ENCODE results near the gene NTN1.
A peak's percentile ranks its signal among the peaks of the same experiment; 100 is the strongest.

The NTN1 gene

DNA sequence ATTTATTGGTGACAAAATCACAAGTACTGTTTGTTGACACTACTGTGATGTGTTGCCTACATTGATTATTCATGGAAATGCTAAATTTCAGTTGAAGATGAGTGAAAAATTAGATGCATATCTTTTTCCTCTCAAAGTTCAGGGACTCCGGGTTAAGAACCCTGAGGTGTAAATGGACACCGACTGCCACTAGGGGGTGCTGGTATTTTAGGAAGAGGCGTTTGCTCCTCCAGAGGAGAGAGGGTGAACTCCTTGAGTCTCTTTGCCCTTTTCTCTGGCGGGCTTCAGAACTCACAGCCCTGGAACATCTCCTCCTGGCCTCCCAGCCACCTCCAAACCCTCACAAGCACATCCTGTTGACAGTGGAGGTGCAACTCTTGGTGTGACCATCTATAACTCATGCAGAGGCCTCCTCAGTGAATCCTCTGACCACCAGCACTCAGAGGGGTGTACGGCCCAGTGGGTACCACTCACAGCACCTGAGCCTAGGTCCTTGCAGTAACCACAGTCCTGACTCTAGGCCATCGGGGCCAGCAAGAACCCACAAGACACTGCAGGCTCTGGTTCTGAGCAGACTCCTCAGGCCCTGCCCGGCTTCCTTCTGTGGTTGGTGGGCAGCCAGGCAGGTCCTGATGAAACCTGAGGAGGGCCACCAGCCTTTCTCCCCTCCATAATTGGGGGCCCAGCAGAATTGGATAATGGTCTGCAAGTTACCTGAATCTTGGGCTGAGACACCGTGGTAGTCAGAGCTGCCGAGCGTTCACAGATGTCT lies 29.6 kb upstream of the NTN1 start:
- no peak overlapping the region for H3K27ac ChIP-seq
- H3K9ac ChIP-seq, result no peak overlapping the region
- no peaks in the 10 kb centered on the region for H4K20me1 ChIP-seq
- no peaks in the 10 kb centered on the region for H3K36me3 ChIP-seq
- H3K4me1 ChIP-seq, result peaks cover 0 to 13% (median 6%) of the 10 kb centered on the region in 10 experiments; a peak in 7 of 20 replicates
- H3K4me3 ChIP-seq, result no peak overlapping the region
- peaks cover 10 to 25% (median 18%) of the 10 kb centered on the region in 11 experiments for H3K9me3 ChIP-seq (replicated peaks in 1 of 11)
- H3K4me2 ChIP-seq, result peak overlapping the region in 3 of 11 experiments; percentile 2 to 7 (median 2); a peak in 2 of 22 replicates
- TF ChIP-seq Cebpa-rat (IDR thresholded peaks at IDR 0.05), result no peak
- no peaks in the 10 kb centered on the region for H3K27me3 ChIP-seq

DNA sequence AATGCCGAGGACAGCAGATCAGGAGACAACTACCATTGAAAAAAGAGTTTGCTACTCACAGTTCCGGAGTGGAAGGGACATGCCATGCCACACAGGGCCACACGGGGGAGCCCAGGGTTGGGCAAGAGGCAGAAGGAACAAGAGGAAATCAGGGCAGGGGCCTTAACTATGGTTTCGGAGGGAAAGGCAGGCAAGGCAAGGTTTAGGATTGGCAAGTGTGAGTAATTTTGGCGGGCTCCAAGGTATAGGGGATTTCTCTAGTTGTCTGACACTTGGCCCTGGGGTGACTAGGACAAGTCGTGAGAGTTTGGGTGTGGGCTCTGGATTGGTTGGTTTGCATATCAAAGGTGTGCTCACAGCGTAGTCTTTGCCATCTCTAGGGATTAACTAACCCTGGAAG lies 27.0 kb upstream of the NTN1 start:
- Histone ChIP-seq H4K20me1 (no peaks in the 10 kb centered on the region; a peak in 1 of 22 replicates), H3K4me1 (peaks cover 0 to 13% (median 6%) of the 10 kb centered on the region in 10 experiments; a peak in 7 of 20 replicates), H3K4me2 (no peak overlapping the region), H3K4me3 (no peak overlapping the region), H3K9me3 (replicated peaks in 1 of 11) (0 out of 22 replicates have a peak, but pooled peaks cover 0 to 5% (median 0%) of the 10 kb centered on the region in 11 experiments), H3K27me3 (peaks cover 0 to 4% (median 0%) of the 10 kb centered on the region in 11 experiments; a peak in 4 of 22 replicates), H3K36me3 (no peaks in the 10 kb centered on the region), H3K9ac (no peak overlapping the region), H3K27ac (no peak overlapping the region)
- TF ChIP-seq Cebpa-rat (IDR thresholded peaks at IDR 0.05), result no peak

DNA sequence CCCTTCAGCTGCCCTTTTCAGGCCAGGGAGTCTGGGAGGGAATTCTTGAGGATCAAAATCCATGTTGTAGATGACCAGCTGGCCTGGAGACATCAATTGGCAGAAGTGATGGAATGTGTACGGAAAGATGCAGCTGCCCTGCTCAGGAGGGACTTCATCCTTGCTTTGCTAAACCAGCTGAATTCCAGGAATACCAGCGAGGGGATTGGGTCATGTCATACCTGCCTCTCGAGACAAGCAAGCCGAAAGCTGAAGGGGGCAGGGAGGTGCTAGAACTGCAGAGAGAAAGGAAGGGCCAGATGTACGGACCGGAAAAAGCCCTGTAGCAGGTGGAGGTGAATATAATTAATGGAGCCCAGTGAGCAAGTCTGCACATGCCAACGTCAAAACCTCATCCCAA lies 25.6 kb upstream of the NTN1 start:
- H3K9ac ChIP-seq, result no peak overlapping the region
- TF ChIP-seq Cebpa-rat (IDR thresholded peaks at IDR 0.05), result no peak
- H4K20me1 ChIP-seq, result no peaks in the 10 kb centered on the region; a peak in 1 of 22 replicates
- H3K4me1 ChIP-seq, result peaks cover 0 to 7% (median 5%) of the 10 kb centered on the region in 10 experiments; a peak in 4 of 20 replicates
- no peak overlapping the region for H3K4me2 ChIP-seq
- H3K4me3 ChIP-seq, result no peak overlapping the region
- H3K9me3 ChIP-seq (replicated peaks in 1 of 11), result peaks cover 8 to 13% (median 9%) of the 10 kb centered on the region in 11 experiments; a peak in 16 of 22 replicates
- H3K36me3 ChIP-seq, result no peaks in the 10 kb centered on the region
- peaks cover 8 to 17% (median 10%) of the 10 kb centered on the region in 11 experiments for H3K27me3 ChIP-seq
- no peak overlapping the region for H3K27ac ChIP-seq

DNA sequence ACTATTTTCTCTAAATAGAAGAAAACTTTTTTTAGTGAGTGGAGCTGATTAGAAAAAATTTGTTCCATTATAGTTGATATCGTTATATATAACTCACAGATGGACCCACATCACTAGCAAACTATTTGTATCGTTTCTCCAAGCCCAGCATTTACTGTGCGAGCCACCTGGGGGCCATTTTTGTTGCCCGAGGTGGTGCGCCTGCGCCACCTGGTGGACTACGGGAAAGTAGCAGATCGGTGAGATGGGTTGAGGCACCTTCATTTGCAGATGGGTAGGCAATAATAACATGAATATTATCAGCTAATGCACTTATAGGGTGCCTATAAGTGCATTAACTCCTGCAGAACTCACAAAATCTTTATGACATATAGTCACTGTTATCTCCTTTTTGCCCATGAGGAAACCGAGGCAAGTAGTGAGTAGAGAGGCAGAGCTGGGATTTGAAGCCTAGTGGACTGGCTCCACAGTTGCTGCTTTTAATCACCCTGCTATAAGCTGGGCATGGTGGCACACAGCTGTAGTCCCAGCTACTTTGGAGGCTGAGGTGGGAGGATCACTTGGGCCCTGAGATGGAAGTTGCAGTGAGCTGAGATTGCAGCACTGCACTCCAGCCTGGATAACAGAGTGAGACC lies 23.2 kb upstream of the NTN1 start:
- H3K4me3 ChIP-seq, result no peak overlapping the region
- no peak for TF ChIP-seq Cebpa-rat (IDR thresholded peaks at IDR 0.05)
- H4K20me1 ChIP-seq, result peaks cover 0 to 10% (median 9%) of the 10 kb centered on the region in 11 experiments; a peak in 13 of 22 replicates
- no peak overlapping the region for H3K4me2 ChIP-seq
- H3K27me3 ChIP-seq, result peaks cover 32 to 41% (median 34%) of the 10 kb centered on the region in 11 experiments
- peaks cover 8 to 17% (median 11%) of the 10 kb centered on the region in 11 experiments; a peak in 16 of 22 replicates for H3K9me3 ChIP-seq (replicated peaks in 1 of 11)
- no peak overlapping the region for H3K27ac ChIP-seq
- no peak overlapping the region for H3K9ac ChIP-seq
- peaks cover 6 to 20% (median 11%) of the 10 kb centered on the region in 10 experiments; a peak in 18 of 20 replicates for H3K4me1 ChIP-seq
- no peaks in the 10 kb centered on the region for H3K36me3 ChIP-seq

DNA sequence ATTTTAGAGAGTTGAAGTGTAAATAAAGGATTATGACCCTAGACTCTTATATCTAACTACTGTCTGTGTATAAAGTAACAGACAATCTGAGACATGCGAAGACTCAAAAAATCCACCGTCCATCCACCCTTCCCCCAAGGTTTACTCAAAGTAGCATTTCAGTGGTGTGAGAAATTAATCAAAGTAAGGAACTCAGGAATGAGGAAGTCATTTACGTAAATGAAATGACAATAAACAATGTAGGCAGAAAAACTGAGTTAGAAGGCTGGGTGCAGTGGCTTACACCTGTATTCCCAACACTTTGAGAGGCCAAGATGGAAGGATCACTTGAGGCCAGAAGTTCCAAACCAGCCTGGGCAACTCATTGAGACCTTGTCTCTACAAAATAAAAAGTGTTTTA lies 19.8 kb upstream of the NTN1 start:
- H3K4me1 ChIP-seq, result peaks cover 18 to 31% (median 24%) of the 10 kb centered on the region in 10 experiments; a peak in 19 of 20 replicates
- H3K4me3 ChIP-seq, result no peak overlapping the region
- peak overlapping the region in 2 of 11 experiments; percentile 25 to 26; a peak in 1 of 22 replicates for H3K4me2 ChIP-seq
- H3K9me3 ChIP-seq (replicated peaks in 1 of 11), result peaks cover 8 to 17% (median 11%) of the 10 kb centered on the region in 11 experiments; a peak in 16 of 22 replicates
- TF ChIP-seq Cebpa-rat (IDR thresholded peaks at IDR 0.05), result no peak
- H4K20me1 ChIP-seq, result peaks cover 0 to 35% (median 26%) of the 10 kb centered on the region in 11 experiments; a peak in 15 of 22 replicates
- H3K36me3 ChIP-seq, result no peaks in the 10 kb centered on the region
- no peak overlapping the region for H3K27ac ChIP-seq
- H3K27me3 ChIP-seq, result peaks cover 66 to 76% (median 68%) of the 10 kb centered on the region in 11 experiments
- H3K9ac ChIP-seq, result no peak overlapping the region

DNA sequence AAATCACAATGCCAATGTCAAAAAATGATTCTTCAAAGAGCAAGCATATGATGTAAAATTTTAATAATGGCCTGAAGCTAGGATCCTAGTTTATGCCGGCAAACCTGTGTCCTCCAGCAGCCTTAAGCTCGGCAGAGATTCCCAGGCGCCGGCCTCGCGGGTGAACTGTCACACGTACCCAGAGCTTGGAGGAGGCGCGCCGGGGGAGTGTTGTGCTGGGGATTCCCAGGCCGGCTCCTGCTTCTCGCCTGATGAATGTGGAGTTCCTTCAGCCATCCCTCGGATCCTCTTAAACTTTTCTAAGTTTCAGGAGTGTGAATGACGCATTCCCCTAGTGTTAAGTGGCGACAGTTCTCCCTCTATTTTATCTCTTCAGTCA lies 19.1 kb upstream of the NTN1 start:
- Histone ChIP-seq H3K9ac (no peak overlapping the region), H3K4me2 (peak overlapping the region in 7 of 11 experiments; percentile 81 to 97 (median 88); a peak in 9 of 22 replicates), H4K20me1 (peaks cover 0 to 35% (median 26%) of the 10 kb centered on the region in 11 experiments; a peak in 15 of 22 replicates), H3K4me3 (peak overlapping the region in 3 of 10 experiments; percentile 53 to 67 (median 54); a peak in 4 of 20 replicates), H3K9me3 (replicated peaks in 1 of 11) (peaks cover 8 to 17% (median 11%) of the 10 kb centered on the region in 11 experiments; a peak in 16 of 22 replicates), H3K27ac (no peak overlapping the region), H3K4me1 (peaks cover 18 to 31% (median 24%) of the 10 kb centered on the region in 10 experiments; a peak in 19 of 20 replicates), H3K36me3 (no peaks in the 10 kb centered on the region), H3K27me3 (peaks cover 71 to 82% (median 75%) of the 10 kb centered on the region in 11 experiments)
- no peak for TF ChIP-seq Cebpa-rat (IDR thresholded peaks at IDR 0.05)

DNA sequence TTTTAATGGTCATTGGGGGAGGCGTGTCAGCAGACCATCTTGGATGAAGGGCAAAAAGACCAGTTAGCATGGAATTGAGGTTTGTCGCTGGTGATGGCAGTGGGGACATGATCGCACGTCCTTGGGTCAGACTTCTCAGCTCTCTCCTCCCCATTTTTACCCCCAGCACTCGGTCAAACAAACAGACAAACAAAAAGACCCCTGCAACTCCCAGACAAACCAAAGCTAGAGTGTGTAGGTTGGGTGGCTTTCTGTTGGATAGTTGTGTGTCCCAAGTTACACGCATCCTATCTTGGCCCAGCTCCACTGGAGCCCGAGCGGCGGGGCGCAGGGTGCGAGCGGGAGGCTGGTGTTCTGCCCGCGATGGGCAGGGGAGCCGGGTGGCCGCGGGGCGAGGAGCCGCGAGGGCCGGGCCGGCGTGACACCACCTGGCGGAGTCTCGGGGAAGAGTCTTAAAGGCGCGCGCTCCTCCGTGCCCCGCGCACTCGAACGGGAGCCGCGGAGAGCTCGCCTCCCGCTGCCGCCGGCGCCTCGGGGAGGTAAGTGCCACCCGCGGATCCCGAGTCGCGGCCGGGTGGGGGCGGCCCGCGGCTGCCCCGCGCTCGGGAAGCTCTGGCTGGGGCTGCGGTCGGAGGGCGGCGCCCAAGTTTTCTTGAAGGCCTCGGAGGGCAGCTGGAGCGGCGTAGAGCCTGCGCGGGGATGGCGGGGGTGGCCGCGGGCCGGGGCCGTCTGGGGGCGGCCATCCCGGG lies 18.5 kb upstream of the NTN1 start:
- Histone ChIP-seq H3K4me3 (peak overlapping the region; percentile 49 to 67 (median 54)), H3K27me3 (peaks cover 71 to 88% (median 79%) of the 10 kb centered on the region in 11 experiments), H3K9me3 (replicated peaks in 1 of 11) (peaks cover 8 to 17% (median 11%) of the 10 kb centered on the region in 11 experiments; a peak in 16 of 22 replicates), H3K36me3 (no peaks in the 10 kb centered on the region), H3K27ac (no peak overlapping the region), H3K4me2 (peak overlapping the region; percentile 81 to 97 (median 86)), H3K4me1 (peaks cover 18 to 31% (median 24%) of the 10 kb centered on the region in 10 experiments; a peak in 19 of 20 replicates), H4K20me1 (peaks cover 0 to 35% (median 26%) of the 10 kb centered on the region in 11 experiments; a peak in 15 of 22 replicates), H3K9ac (peak overlapping the region in 5 of 11 experiments; percentile 32 to 60 (median 51); a peak in 4 of 22 replicates)
- no peak for TF ChIP-seq Cebpa-rat (IDR thresholded peaks at IDR 0.05)
